Lower leg skin (tissue), 4 donors: ENCODE data around the gene LFNG. TPM values are rescaled to one million over a fixed set of nuclear protein-coding genes. Genes with fewer than 3 reads are reported as not detected.

Source experiments
- DNase-seq, 2 donors: peaks; one replicate each; pipeline ENCODE4 v3.0.0-alpha.2; 2019; ENCODE audit warnings: low spot score in 2 of 2
- H3K4me3 ChIP-seq: fragments of 200-600 bp; sonication (generic); 2 replicates; pipeline ENCODE4 v1.5.1; 2017; ENCODE audit warnings: mild to moderate bottlenecking, low read depth; ENCODE audit not compliant: poor library complexity, severe bottlenecking
- POLR2A ChIP-seq, 2 donors: fragments of 450-650 bp; IDR thresholded peaks; one replicate each; pipeline ENCODE4 v1.6.1; 2016 to 2017; ENCODE audit warnings: antibody characterized with exemption in 2 of 2, mild to moderate bottlenecking in 1 of 2, moderate library complexity in 1 of 2
- WGBS, 2 donors: methylation state at CpG; one replicate each; pipeline ENCODE4 v1.1.5; 2018; 5-methylcytosine and 5-hydroxymethylcytosine counted together
- intact Hi-C: fragments of 100-400 bp; cut with DNase I; formaldehyde crosslinking; loops from one replicate; pipeline ENCODE4 v1.15.0; 2023; ENCODE audit warnings: low total_unique reads
- total RNA-seq, 4 donors: library from RNA; depleted of rRNA; stranded (reverse); fragments of >200 nt; gene quantifications; one replicate each; pipeline ENCODE4 v1.1.0, GENCODE V29; 2016
- TF ChIP-seq, protein P1 (sequence below), 3 donors: fragments of 450-650 bp; IDR thresholded peaks; one replicate each; pipeline ENCODE4 v1.5.1; 2016; ENCODE audit warnings: antibody characterized with exemption in 3 of 3, mild to moderate bottlenecking in 3 of 3, moderate library complexity in 2 of 3

Gene LFNG
- total RNA-seq, 4 donors from 2014 or later: 104 to 169 (median 139) TPM

GRCh38 chr7:2505401-2505800 lies 14.2 kb upstream of the LFNG start:
- no peak overlapping the region for H3K4me3 ChIP-seq
- TF ChIP-seq, protein P1, sequence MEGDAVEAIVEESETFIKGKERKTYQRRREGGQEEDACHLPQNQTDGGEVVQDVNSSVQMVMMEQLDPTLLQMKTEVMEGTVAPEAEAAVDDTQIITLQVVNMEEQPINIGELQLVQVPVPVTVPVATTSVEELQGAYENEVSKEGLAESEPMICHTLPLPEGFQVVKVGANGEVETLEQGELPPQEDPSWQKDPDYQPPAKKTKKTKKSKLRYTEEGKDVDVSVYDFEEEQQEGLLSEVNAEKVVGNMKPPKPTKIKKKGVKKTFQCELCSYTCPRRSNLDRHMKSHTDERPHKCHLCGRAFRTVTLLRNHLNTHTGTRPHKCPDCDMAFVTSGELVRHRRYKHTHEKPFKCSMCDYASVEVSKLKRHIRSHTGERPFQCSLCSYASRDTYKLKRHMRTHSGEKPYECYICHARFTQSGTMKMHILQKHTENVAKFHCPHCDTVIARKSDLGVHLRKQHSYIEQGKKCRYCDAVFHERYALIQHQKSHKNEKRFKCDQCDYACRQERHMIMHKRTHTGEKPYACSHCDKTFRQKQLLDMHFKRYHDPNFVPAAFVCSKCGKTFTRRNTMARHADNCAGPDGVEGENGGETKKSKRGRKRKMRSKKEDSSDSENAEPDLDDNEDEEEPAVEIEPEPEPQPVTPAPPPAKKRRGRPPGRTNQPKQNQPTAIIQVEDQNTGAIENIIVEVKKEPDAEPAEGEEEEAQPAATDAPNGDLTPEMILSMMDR (IDR thresholded peaks at IDR 0.05): no peak
- no peak for TF ChIP-seq POLR2A (IDR thresholded peaks at IDR 0.05)
- intact Hi-C loops: no loop called here
- DNase-seq: no peak
- WGBS, 2 donors: 64 to 68% methylated on average over 4 to 7 of the region's 14 CpGs

DNA sequence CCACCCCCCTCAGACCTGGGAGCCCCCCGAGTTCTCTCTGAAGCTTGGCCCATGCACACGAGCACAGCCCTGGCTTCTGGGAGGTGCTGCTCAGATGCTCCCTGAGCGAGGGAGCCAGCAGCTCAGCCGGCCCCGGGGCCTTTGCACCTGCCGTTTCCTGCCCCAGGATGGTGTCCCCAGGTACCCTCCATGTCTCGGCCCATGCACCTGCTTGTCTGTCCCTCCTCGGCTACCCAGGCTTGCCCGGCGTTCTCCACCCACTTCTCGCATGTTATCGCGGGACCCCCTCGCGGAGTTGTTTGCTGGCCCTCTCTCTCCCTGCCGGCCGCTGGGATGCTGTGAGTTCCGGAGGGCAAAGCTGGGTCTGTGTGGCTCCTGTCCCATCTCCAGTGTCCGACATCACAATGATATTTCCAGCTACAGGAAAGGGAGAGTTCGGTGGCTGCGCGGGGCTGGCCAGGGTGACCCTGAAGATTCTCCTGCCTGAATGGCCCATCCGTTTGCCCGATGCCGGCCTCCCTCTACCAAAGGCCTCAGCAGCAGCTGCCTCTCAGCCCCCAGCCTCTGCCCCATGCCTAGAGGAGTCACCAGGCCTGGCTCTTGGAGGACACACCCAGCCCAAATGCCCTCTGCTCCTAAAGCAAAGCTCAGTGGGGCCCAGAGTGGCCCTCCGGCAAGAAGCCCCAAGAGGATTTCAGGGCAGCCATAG lies 12.2 kb upstream of the LFNG start:
- DNase-seq: no peak
- WGBS, 2 donors: 87 to 92% methylated on average over 24 to 26 of the region's 26 CpGs
- intact Hi-C loops: no loop called here
- TF ChIP-seq, protein P1 (IDR thresholded peaks at IDR 0.05): no peak
- TF ChIP-seq POLR2A (IDR thresholded peaks at IDR 0.05): no peak
- no peak overlapping the region for H3K4me3 ChIP-seq

- WGBS, 2 donors: 62 to 71% methylated on average over 6 of the region's 6 CpGs
- intact Hi-C loops: no loop called here
- TF ChIP-seq, protein P1 (IDR thresholded peaks at IDR 0.05): no peak
- no peak for TF ChIP-seq POLR2A (IDR thresholded peaks at IDR 0.05)
- DNase-seq: no peak
- H3K4me3 ChIP-seq: no peak overlapping the region
Measured at GRCh38 chr7:2507917-2508306, 11.7 kb upstream of the LFNG start.

- no peak overlapping the region for H3K4me3 ChIP-seq
- intact Hi-C loops: no loop called here
- WGBS, 2 donors: 13 to 14% methylated on average over 18 to 30 of the region's 43 CpGs
- TF ChIP-seq, protein P1 (IDR thresholded peaks at IDR 0.05): no peak
- no peak for TF ChIP-seq POLR2A (IDR thresholded peaks at IDR 0.05)
- peak in 1 of 2 donors; percentile 95 for DNase-seq
Measured at GRCh38 chr7:2508327-2509215, 11.0 kb upstream of the LFNG start.

GRCh38 chr7:2509298-2509906 lies 10.2 kb upstream of the LFNG start:
- WGBS, 2 donors: 64 to 75% methylated on average over 15 to 21 of the region's 23 CpGs
- no peak overlapping the region for H3K4me3 ChIP-seq
- TF ChIP-seq, protein P1 (IDR thresholded peaks at IDR 0.05): no peak
- no peak for TF ChIP-seq POLR2A (IDR thresholded peaks at IDR 0.05)
- intact Hi-C loops: no loop called here
- no peak for DNase-seq
